HCT116 (cell line): ENCODE data around the gene MED1. TPM values are rescaled to one million over a fixed set of nuclear protein-coding genes. Genes with fewer than 3 reads are reported as not detected.

Source experiments
- ATF3 ChIP-seq: IDR thresholded peaks from 2 replicates; pipeline ENCODE4 v1.6.1; 2012
- CEBPB ChIP-seq: IDR thresholded peaks from 2 replicates; pipeline ENCODE4 v1.6.1; 2012; ENCODE audit warnings: low read depth
- CTCF ChIP-seq, 3 experiments: fragments of 200-600 bp in 1 of 3; sonication (generic) in 1 of 3; IDR thresholded peaks in 2 of 3; conservative IDR thresholded peaks in 1 of 3; 2 replicates each; pipeline ENCODE4 v1.5.1; 2012 to 2017; ENCODE audit warnings: low read depth in 2 of 3, low read length in 2 of 3, antibody characterized with exemption in 1 of 3, borderline replicate concordance in 1 of 3, control low read depth in 1 of 3, mild to moderate bottlenecking in 1 of 3, mixed read lengths in 1 of 3, mixed run types in 1 of 3, moderate library complexity in 1 of 3; ENCODE audit not compliant: insufficient read depth in 1 of 3
- JUND ChIP-seq: IDR thresholded peaks from 2 replicates; pipeline ENCODE4 v1.6.1; 2012
- MAX ChIP-seq: IDR thresholded peaks from 2 replicates; pipeline ENCODE4 v1.6.1; 2012
- POLR2AphosphoS5 ChIP-seq: IDR thresholded peaks from 2 replicates; pipeline ENCODE4 v1.6.1; 2011; ENCODE audit warnings: mild to moderate bottlenecking, low read depth, low read length, moderate library complexity
- SIN3A ChIP-seq: IDR thresholded peaks from 2 replicates; pipeline ENCODE4 v1.6.1; 2012; ENCODE audit warnings: low read depth
- SP1 ChIP-seq: IDR thresholded peaks from 2 replicates; pipeline ENCODE4 v1.6.1; 2012; ENCODE audit warnings: low read depth
- SRF ChIP-seq: IDR thresholded peaks from 2 replicates; pipeline ENCODE4 v1.6.1; 2012; ENCODE audit warnings: low read depth
- ZBTB33 ChIP-seq: IDR thresholded peaks from 2 replicates; pipeline ENCODE4 v1.6.1; 2011; ENCODE audit warnings: mild to moderate bottlenecking, low read length, moderate library complexity; ENCODE audit not compliant: insufficient replicate concordance; ENCODE audit errors: extremely low read depth
- ZFX ChIP-seq: fragments of 450-650 bp; IDR thresholded peaks from 2 replicates; pipeline ENCODE4 v1.6.1; 2017
- total RNA-seq: library from RNA; stranded (reverse); gene quantifications from one replicate; pipeline ENCODE4 v1.2.1, GENCODE V29; 2021; ENCODE audit not compliant: unreplicated experiment

The MED1 gene
- total RNA-seq, 1 experiment from 2014 or later = 55.7 TPM

GRCh38 chr17:39402244-39402889 is 48.7 kb downstream of the MED1 start (continued):
- no peak for TF ChIP-seq CTCF (IDR thresholded peaks at IDR 0.05 in 2 of 3, conservative IDR thresholded peaks at IDR 0.05 in 1 of 3; ENCODE audit: borderline replicate concordance in 1 of 3, insufficient read depth in 1 of 3, low read depth in 2 of 3, low read length in 2 of 3)
- no peak; the same call in 1 of the 2 replicates for TF ChIP-seq SP1
- peak; percentile 98 for TF ChIP-seq MAX
- TF ChIP-seq ZBTB33 = no peak
- no peak for TF ChIP-seq CEBPB
- TF ChIP-seq SIN3A = peak; percentile 86
- TF ChIP-seq ATF3 = no peak
- TF ChIP-seq ZFX = no peak
- no peak for TF ChIP-seq POLR2AphosphoS5
- no peak for TF ChIP-seq SRF
- TF ChIP-seq JUND = no peak
